Measurements from ENCODE around the gene TECPR2.
"Not testable (repeated sequence)": the region's sequence is repeated elsewhere in the genome, so short reads cannot be mapped to it uniquely, and the experiment has no call there.

TECPR2 gene

GRCh38 chr14:102333390-102333789, 29.4 kb upstream of the TECPR2 start:
- DNase-seq, result no peak

- DNase-seq, result no peak
These were observed 28.7 kb upstream of the TECPR2 start for GRCh38 chr14:102333795-102334705.

- no peak for DNase-seq
These were observed 27.6 kb upstream of the TECPR2 start for GRCh38 chr14:102335163-102335562.

- no peak for DNase-seq
These were observed 24.0 kb upstream of the TECPR2 start for GRCh38 chr14:102338724-102339123.

GRCh38 chr14:102341566-102341965, 21.2 kb upstream of the TECPR2 start:
- no peak for DNase-seq

GRCh38 chr14:102342238-102342637, 20.5 kb upstream of the TECPR2 start:
- no peak for DNase-seq

- DNase-seq, result no peak
These were observed 18.7 kb upstream of the TECPR2 start for GRCh38 chr14:102344084-102344483.

GRCh38 chr14:102344485-102344884, 18.3 kb upstream of the TECPR2 start:
- no peak for DNase-seq

- no peak for DNase-seq
These were observed 17.5 kb upstream of the TECPR2 start for GRCh38 chr14:102345232-102345631.

- no peak for DNase-seq
These were observed 16.1 kb upstream of the TECPR2 start for GRCh38 chr14:102346645-102347044.

GRCh38 chr14:102348376-102348775, 14.4 kb upstream of the TECPR2 start:
- DNase-seq, result no peak

GRCh38 chr14:102351023-102351422, 11.7 kb upstream of the TECPR2 start:
- no peak for DNase-seq

GRCh38 chr14:102351593-102351992, 11.1 kb upstream of the TECPR2 start:
- not testable (repeated sequence) for DNase-seq

GRCh38 chr14:102352213-102352612, 10.5 kb upstream of the TECPR2 start:
- DNase-seq, result no peak

GRCh38 chr14:102353126-102353619, 9.6 kb upstream of the TECPR2 start:
- DNase-seq, result no peak

- DNase-seq, result no peak
These were observed 6.5 kb upstream of the TECPR2 start for GRCh38 chr14:102356280-102356679.

GRCh38 chr14:102359341-102359740, 3.4 kb upstream of the TECPR2 start:
- no peak for DNase-seq

- DNase-seq, result no peak
These were observed 2.4 kb upstream of the TECPR2 start for GRCh38 chr14:102360388-102360787.

- DNase-seq, result no peak
These were observed 657 bp upstream of the TECPR2 start for GRCh38 chr14:102362084-102362483.

- no peak for DNase-seq
These were observed 622 bp downstream of the TECPR2 start for GRCh38 chr14:102363182-102363943.

GRCh38 chr14:102370305-102370809, 7.6 kb downstream of the TECPR2 start:
- no peak for DNase-seq

GRCh38 chr14:102371361-102371760, 8.6 kb downstream of the TECPR2 start:
- no peak for DNase-seq

- DNase-seq, result no peak
These were observed 10.4 kb downstream of the TECPR2 start for GRCh38 chr14:102373110-102373509.

- no peak for DNase-seq
These were observed 11.5 kb downstream of the TECPR2 start for GRCh38 chr14:102374264-102374663.
